HG02678 (cell line): ENCODE results near the gene BSN.

Experiments used
- ATAC-seq: cut with Tn5 transposase; IDR thresholded peaks from one replicate; pipeline ENCODE4 v1.9.1; 2021; ENCODE audit warnings: mild to moderate bottlenecking, moderate library complexity; ENCODE audit not compliant: unreplicated experiment

The BSN gene

DNA sequence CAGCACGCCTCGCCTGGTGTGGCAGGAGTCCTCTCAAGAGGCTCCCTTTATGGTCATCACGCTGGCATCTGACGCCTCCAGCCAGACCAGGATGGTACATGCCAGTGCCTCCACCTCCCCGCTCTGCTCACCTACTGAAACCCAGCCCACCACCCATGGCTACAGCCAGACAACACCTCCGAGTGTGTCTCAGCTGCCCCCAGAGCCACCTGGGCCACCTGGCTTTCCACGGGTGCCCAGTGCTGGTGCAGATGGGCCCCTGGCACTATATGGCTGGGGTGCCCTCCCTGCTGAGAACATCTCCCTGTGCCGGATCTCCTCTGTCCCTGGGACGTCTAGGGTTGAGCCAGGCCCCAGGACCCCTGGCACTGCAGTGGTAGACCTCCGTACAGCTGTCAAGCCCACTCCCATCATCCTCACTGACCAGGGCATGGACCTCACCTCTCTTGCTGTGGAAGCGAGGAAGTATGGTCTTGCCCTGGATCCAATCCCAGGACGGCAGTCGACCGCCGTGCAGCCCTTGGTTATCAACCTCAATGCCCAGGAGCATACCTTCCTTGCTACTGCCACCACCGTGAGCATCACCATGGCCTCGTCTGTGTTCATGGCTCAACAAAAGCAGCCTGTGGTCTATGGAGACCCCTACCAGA, 100.0 kb downstream of the BSN start:
- no peak for ATAC-seq

- no peak for ATAC-seq
These were observed 100.8 kb downstream of the BSN start for GRCh38 chr3:49654955-49655556.

GRCh38 chr3:49655731-49656285, 101.5 kb downstream of the BSN start:
- no peak for ATAC-seq

DNA sequence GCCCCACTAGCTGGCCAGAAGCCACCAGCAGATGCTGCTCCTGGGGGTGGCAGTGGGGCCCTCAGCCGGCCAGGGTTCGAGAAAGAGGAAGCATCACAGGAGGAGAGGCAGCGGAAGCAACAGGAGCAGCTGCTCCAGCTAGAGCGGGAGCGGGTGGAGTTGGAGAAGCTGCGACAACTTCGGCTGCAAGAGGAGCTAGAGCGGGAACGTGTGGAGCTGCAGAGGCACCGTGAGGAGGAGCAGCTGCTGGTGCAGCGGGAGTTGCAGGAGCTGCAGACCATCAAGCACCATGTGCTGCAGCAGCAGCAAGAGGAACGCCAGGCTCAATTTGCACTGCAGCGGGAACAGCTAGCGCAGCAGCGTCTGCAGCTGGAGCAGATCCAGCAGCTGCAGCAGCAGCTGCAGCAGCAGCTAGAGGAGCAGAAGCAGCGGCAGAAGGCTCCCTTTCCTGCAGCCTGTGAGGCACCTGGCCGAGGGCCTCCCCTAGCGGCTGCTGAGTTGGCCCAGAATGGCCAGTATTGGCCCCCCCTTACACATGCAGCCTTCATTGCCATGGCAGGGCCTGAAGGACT, 102.3 kb downstream of the BSN start:
- no peak for ATAC-seq

DNA sequence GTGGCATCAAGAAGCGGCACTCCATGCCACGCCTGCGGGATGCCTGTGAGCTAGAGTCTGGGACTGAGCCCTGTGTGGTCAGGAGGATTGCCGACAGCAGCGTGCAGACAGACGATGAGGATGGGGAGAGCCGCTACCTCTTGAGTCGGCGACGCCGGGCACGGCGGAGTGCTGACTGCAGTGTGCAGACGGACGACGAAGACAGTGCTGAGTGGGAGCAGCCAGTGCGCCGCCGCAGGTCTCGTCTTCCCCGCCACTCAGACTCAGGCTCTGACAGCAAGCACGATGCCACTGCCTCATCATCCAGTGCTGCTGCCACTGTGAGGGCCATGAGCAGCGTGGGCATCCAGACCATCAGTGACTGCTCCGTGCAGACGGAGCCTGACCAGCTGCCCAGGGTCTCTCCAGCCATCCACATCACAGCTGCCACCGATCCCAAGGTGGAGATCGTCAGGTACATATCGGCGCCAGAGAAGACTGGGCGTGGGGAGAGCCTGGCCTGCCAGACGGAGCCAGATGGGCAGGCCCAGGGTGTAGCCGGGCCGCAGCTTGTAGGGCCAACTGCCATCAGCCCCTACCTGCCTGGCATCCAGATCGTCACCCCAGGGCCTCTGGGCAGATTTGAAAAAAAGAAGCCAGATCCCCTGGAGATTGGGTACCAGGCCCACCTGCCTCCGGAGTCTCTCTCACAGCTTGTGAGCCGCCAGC, 103.1 kb downstream of the BSN start:
- no peak for ATAC-seq

- no peak for ATAC-seq
These were observed 104.4 kb downstream of the BSN start for GRCh38 chr3:49658711-49659110.

DNA sequence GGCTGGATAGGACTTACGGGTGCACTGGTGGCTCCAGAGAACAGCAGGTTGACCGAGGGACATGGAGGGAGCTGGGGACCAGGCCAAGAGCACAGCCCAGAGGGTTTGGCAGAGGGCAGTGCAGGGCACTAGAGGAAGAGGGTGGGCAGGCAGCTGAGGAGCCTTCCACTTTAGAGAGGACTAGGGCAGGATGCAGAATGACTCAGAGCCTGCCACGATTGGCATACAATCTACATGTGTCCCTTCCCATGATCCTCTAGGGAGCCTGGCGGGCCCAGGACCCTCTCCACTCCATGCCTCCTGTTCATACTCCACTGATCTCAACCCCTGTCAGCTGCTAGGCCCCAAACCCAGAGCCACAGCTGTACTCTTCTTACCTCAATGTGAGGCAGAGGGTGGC, 105.5 kb downstream of the BSN start:
- ATAC-seq, result no peak

- ATAC-seq, result no peak
These were observed 107.0 kb downstream of the BSN start for GRCh38 chr3:49661281-49661680.

GRCh38 chr3:49662021-49662420, 107.7 kb downstream of the BSN start:
- no peak for ATAC-seq

- no peak for ATAC-seq
These were observed 108.6 kb downstream of the BSN start for GRCh38 chr3:49662720-49663413.

DNA sequence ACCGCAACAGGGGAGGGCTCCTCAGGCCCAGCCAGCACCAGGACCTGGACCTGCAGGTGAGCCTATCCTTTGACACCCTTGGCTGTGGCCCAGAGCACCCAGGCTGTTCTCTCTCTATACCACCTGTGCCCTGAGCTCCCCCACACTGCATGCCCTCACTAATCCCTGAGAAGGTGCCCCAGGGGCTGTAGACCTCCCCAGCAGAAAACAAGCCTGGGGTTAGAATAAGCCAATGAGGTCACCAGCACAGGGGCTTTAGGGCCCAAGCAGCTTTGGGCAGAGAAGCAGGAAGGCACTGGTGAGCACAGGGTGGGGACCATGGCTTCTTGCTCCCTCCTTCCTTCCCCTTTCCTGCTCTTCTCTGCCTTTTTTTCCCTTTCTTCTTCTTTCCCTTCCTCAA, 109.6 kb downstream of the BSN start:
- no peak for ATAC-seq

DNA sequence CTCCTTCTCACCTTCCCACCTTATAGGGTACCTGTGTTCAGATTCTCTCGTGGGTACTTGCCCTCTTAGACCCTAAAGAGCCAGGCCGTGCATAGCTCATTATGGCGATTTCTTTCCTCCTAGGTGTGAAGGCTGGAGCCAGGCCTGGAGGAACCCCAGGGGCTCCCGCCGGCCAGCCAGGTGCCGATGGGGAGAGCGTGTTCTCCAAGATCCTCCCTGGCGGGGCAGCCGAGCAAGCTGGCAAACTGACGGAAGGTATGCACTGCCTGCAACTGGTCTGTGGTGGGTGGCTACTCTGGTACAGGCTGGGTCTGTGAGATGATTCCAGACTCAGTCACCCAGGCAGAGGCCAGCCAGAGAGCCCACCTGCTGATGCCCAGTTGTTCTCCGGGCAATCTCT, 110.0 kb downstream of the BSN start:
- ATAC-seq, result no peak

GRCh38 chr3:49665822-49666519, 111.7 kb downstream of the BSN start:
- no peak for ATAC-seq

DNA sequence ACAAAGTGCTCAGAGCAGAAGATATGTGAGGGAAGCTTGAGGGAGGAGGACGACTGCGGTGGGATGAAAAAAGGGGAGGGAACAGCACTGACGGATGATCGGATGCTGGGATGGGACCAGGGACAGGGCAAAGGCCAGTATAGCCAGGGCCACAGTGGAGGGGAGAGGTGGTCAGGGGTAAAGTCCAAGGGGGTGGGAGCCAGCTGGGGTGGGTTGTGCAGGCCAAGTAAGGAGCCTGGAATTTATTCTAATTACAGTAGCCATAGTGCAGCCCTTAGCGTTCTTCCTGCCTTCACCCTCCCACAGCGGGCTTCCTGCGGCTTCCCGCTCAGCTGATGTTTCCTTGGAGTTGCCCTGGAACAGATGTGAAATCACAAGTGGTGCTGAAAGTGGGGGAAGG, 112.3 kb downstream of the BSN start:
- ATAC-seq, result no peak

DNA sequence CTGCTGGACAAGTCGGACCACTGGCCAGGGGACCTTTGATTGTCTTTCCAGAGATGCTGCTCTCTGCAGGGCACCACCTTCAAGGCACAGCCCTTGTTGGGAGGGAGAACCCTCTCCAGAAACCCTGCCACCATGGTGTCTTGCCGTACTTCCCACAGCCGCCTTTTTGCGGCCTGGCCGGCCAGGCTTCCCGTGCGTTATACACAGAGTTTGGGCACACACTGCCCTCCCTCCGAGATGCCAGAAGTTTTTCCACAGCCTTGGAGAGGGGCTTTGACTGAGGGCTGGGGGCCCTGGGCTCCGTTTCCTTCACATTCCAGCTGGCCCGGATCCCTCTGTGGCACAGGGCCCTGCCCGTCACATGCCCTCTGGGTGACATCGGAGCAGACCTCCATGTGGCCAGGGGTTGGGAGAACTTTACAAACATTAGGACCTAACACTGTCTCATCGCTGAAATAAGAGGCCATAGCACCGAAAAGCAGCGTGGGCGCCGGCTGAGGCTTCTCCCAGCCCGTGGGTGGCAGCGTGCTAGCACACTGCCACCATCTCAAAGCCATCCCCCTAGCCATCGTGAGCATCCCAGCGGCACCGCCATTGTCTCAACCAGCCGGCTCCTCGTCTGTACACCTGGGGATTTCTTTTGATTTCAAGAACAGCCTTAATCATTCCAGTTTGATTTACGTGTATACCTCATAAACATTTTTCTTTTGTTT, 113.6 kb downstream of the BSN start:
- no peak for ATAC-seq

DNA sequence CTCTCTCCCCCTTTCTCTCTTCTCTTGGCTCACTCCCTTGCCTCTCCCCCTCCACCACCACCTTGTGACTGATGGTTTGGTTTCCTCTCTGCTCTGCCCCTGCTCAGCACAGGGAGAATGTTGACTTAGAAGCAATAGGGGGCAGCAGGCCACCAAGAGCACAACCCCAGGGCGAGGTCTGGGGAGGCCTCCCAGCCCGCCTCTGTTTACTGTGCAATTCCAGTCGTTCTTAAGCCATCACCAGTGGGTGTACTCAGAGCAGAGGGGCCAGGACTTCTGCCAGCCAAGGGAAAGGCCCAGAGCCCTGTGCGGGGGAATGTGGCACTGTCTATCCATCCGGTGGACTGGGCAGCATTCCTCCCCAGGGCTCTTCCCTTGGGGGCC, 114.1 kb downstream of the BSN start:
- ATAC-seq, result no peak

DNA sequence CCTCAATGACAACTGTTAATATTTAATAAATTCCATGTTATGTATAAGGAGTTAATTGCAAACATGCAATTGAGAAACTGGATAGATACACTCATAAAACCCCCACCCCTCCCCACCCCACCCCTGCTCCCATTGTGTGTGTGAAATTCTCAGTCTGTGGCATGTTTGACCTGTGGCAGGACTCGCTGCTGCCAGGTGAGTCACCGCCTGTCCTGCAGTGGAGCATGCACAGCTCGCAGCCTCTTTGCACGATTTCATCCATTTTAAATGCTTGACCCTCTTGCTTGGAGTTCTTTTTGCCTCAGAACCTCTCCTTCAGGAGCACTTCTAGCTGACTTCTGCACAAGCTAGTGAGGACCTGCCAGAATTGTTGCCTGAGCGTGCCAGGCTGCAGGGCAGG, 114.6 kb downstream of the BSN start:
- ATAC-seq, result no peak

GRCh38 chr3:49669352-49669751, 115.1 kb downstream of the BSN start:
- no peak for ATAC-seq

GRCh38 chr3:49670940-49671290, 116.6 kb downstream of the BSN start:
- no peak for ATAC-seq
